Smooth muscle cell (in vitro differentiated cells): ENCODE data around the gene UROS. TPM values are rescaled to one million over a fixed set of nuclear protein-coding genes. Genes with fewer than 3 reads are reported as not detected.

Experiments
- DNase-seq: peaks from one replicate; lab custom pipeline; 2025; ENCODE audit not compliant: unreplicated experiment; lab: John Stamatoyannopoulos, UW
- H2AFZ ChIP-seq: fragments of 200-600 bp; sonication (generic); 2 replicates; pipeline ENCODE4 v1.6.0; 2016; ENCODE audit warnings: antibody characterized with exemption, low read depth, mild to moderate bottlenecking
- H3F3A ChIP-seq: fragments of 200-600 bp; sonication (generic); 2 replicates; pipeline ENCODE4 v1.6.0; 2017; ENCODE audit warnings: antibody characterized with exemption, low read depth
- H3K27ac ChIP-seq: fragments of 200-600 bp; sonication (generic); 2 replicates; pipeline ENCODE4 v1.5.1; 2016; ENCODE audit warnings: low read depth, mild to moderate bottlenecking
- H3K27me3 ChIP-seq: fragments of 200-600 bp; sonication (generic); 2 replicates; pipeline ENCODE4 v1.6.1; 2016; ENCODE audit warnings: low read depth, mild to moderate bottlenecking
- H3K36me3 ChIP-seq: fragments of 200-600 bp; sonication (generic); 2 replicates; pipeline ENCODE4 v1.5.1; 2016; ENCODE audit warnings: low read depth
- H3K4me1 ChIP-seq: fragments of 200-600 bp; sonication (generic); 2 replicates; pipeline ENCODE4 v1.5.1; 2016; ENCODE audit warnings: low read depth
- H3K4me2 ChIP-seq: fragments of 200-600 bp; sonication (generic); 2 replicates; pipeline ENCODE4 v1.6.0; 2016; ENCODE audit warnings: mild to moderate bottlenecking
- H3K4me3 ChIP-seq: fragments of 200-600 bp; sonication (generic); 2 replicates; pipeline ENCODE4 v1.5.1; 2016; ENCODE audit warnings: mild to moderate bottlenecking
- H3K79me2 ChIP-seq: fragments of 200-600 bp; sonication (generic); 2 replicates; pipeline ENCODE4 v1.6.0; 2016; ENCODE audit warnings: low read depth, mild to moderate bottlenecking
- H3K9ac ChIP-seq: fragments of 200-600 bp; sonication (generic); 2 replicates; pipeline ENCODE4 v1.6.0; 2016; ENCODE audit warnings: low read depth
- H3K9me3 ChIP-seq: fragments of 200-600 bp; sonication (generic); replicated peaks from 2 replicates; pipeline ENCODE4 v1.5.1; 2016; ENCODE audit warnings: low read depth
- H4K20me1 ChIP-seq: fragments of 200-600 bp; sonication (generic); 2 replicates; pipeline ENCODE4 v1.6.0; 2016; ENCODE audit warnings: low read depth
- WGBS: methylation state at CpG from one replicate; pipeline ENCODE4 v1.1.7; 2016; ENCODE audit warnings: low lambda C conversion rate; 5-methylcytosine and 5-hydroxymethylcytosine counted together
- polyA plus RNA-seq: library from polyadenylated mRNA; unstranded; fragments of >200 nt; fragmentation: Nextera tagmentation; extraction: Ambion mirVana; gene quantifications from 2 replicates; pipeline ENCODE4 v1.2.1, GENCODE V29; 2016
- total RNA-seq: library from RNA; depleted of rRNA; stranded (reverse); fragments of >200 nt; gene quantifications from 2 replicates; pipeline ENCODE4 v1.2.3, GENCODE V29; 2014
- TF ChIP-seq, protein P1 (sequence below): fragments of 200-600 bp; sonication (generic); IDR thresholded peaks from 2 replicates; pipeline ENCODE4 v1.5.1; 2017; ENCODE audit warnings: borderline replicate concordance, mild to moderate bottlenecking, antibody characterized with exemption; ENCODE audit not compliant: insufficient read depth, poor library complexity, severe bottlenecking

UROS gene
- total and polyA plus RNA-seq, 2 experiments from 2014 or later = 43.7 to 77.5 TPM

- no peak overlapping the region for H3K27ac ChIP-seq
- WGBS = 96% methylated on average over 4 of the region's 4 CpGs
Observed at GRCh38 chr10:125757742-125758141, 65.3 kb downstream of the UROS start.

DNA sequence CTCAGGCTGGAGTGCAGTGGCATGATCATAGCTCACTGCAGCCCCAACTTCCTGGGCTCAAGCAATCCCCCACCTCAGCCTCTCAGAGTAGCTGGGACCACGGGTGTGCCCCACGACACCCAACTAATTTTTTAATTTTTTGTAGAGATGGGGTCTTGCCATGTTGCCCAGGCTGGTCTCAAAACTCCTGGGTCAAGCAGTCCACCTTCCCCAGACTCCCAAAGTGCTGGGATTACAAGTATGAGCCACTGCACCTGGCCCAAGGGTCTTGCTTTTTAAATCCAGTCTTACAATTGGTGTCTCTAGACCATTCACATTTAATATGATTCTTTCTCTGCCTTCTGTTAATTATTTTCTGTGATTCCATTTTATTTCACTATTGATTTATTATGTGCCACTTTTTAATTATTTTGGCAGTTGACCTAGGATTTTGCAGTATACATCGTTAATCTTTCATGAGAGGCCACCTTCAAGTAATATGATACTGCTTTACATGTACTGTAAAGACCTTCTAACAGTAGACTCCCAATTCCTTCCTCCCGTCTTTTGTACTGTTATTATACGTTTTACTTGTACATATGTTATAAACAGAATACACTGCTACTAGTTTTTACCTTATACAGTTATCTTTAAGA, 66.1 kb downstream of the UROS start:
- peaks cover 14% of the 10 kb centered on the region for H3K4me1 ChIP-seq
- H2AFZ ChIP-seq = no peak overlapping the region
- H3K27ac ChIP-seq = no peak overlapping the region
- no peaks in the 10 kb centered on the region for H4K20me1 ChIP-seq
- H3F3A ChIP-seq = no peaks in the 10 kb centered on the region
- no peak overlapping the region for H3K9ac ChIP-seq
- no peak overlapping the region for H3K4me3 ChIP-seq
- peaks cover 23% of the 10 kb centered on the region for H3K36me3 ChIP-seq
- no peaks in the 10 kb centered on the region for H3K9me3 ChIP-seq
- TF ChIP-seq, protein P1, sequence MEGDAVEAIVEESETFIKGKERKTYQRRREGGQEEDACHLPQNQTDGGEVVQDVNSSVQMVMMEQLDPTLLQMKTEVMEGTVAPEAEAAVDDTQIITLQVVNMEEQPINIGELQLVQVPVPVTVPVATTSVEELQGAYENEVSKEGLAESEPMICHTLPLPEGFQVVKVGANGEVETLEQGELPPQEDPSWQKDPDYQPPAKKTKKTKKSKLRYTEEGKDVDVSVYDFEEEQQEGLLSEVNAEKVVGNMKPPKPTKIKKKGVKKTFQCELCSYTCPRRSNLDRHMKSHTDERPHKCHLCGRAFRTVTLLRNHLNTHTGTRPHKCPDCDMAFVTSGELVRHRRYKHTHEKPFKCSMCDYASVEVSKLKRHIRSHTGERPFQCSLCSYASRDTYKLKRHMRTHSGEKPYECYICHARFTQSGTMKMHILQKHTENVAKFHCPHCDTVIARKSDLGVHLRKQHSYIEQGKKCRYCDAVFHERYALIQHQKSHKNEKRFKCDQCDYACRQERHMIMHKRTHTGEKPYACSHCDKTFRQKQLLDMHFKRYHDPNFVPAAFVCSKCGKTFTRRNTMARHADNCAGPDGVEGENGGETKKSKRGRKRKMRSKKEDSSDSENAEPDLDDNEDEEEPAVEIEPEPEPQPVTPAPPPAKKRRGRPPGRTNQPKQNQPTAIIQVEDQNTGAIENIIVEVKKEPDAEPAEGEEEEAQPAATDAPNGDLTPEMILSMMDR = no peak
- DNase-seq = no peak
- over 99% methylated on average over 5 of the region's 5 CpGs for WGBS
- no peak overlapping the region for H3K4me2 ChIP-seq
- H3K27me3 ChIP-seq = no peaks in the 10 kb centered on the region
- H3K79me2 ChIP-seq = no peaks in the 10 kb centered on the region

More at GRCh38 chr10:125757742-125758141, 65.3 kb downstream of the UROS start:
- Histone ChIP-seq H3K79me2 (no peaks in the 10 kb centered on the region), H3K4me2 (no peak overlapping the region), H4K20me1 (no peaks in the 10 kb centered on the region), H3K9ac (no peak overlapping the region), H3F3A (no peaks in the 10 kb centered on the region), H3K4me1 (peaks cover 14% of the 10 kb centered on the region), H3K27me3 (no peaks in the 10 kb centered on the region), H3K4me3 (no peak overlapping the region), H2AFZ (no peak overlapping the region), H3K36me3 (peaks cover 20% of the 10 kb centered on the region), H3K9me3 (no peaks in the 10 kb centered on the region)
- DNase-seq = no peak
- TF ChIP-seq, protein P1 = no peak

GRCh38 chr10:125756196-125756595, 66.9 kb downstream of the UROS start:
- TF ChIP-seq, protein P1 = no peak
- no peak overlapping the region for H3K9ac ChIP-seq
- H3K27ac ChIP-seq = no peak overlapping the region
- H3K4me1 ChIP-seq = peaks cover 7% of the 10 kb centered on the region
- no peaks in the 10 kb centered on the region for H3F3A ChIP-seq
- H3K79me2 ChIP-seq = no peaks in the 10 kb centered on the region
- H3K27me3 ChIP-seq = no peaks in the 10 kb centered on the region
- no peaks in the 10 kb centered on the region for H4K20me1 ChIP-seq
- H3K4me3 ChIP-seq = no peak overlapping the region
- DNase-seq = no peak
- 97% methylated on average over 5 of the region's 5 CpGs for WGBS
- H3K36me3 ChIP-seq = peaks cover 25% of the 10 kb centered on the region
- H2AFZ ChIP-seq = no peak overlapping the region
- no peak overlapping the region for H3K4me2 ChIP-seq
- no peaks in the 10 kb centered on the region for H3K9me3 ChIP-seq

GRCh38 chr10:125747417-125747816, 75.6 kb downstream of the UROS start:
- H3K27me3 ChIP-seq = no peaks in the 10 kb centered on the region
- H3K9ac ChIP-seq = no peak overlapping the region
- DNase-seq = no peak
- no peaks in the 10 kb centered on the region for H3K4me1 ChIP-seq
- H3K9me3 ChIP-seq = no peaks in the 10 kb centered on the region
- no peaks in the 10 kb centered on the region for H3F3A ChIP-seq
- no peak overlapping the region for H2AFZ ChIP-seq
- no peaks in the 10 kb centered on the region for H4K20me1 ChIP-seq
- no peak overlapping the region for H3K4me2 ChIP-seq
- no peak overlapping the region for H3K4me3 ChIP-seq
- H3K79me2 ChIP-seq = no peaks in the 10 kb centered on the region
- WGBS = 98% methylated on average over 5 of the region's 5 CpGs
- TF ChIP-seq, protein P1 = no peak
- H3K36me3 ChIP-seq = peaks cover 22% of the 10 kb centered on the region
- H3K27ac ChIP-seq = no peak overlapping the region
